Limb (tissue), 2 donors: ENCODE results near the gene SCUBE2.
"Not testable (repeated sequence)": the region's sequence is repeated elsewhere in the genome, so short reads cannot be mapped to it uniquely, and the experiment has no call there.

ENCODE experiments used
- DNase-seq, 2 donors: peaks; one replicate each; pipeline ENCODE4 v3.0.0-alpha.2; 2016; ENCODE audit errors: extremely low spot score in 2 of 2

The SCUBE2 gene

DNA sequence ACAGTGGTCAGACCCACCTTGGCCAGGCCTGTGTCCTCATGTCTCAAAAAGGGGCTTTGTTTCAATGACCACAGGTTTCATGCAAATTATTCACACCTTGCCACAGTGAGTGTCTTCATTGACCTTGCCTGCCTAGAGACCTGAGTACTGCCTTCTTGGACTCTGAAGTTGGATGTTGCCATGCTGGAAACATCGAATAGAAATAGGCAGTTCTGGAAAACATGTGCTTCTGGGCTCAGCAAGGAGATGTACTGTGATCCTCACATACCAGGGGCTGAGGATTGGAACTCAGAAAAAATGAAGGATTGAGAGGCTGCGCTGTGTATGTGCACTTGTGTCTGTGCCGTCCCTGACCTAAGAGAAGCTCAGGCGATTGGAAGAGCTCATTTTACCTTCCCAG is 78.0 kb downstream of the SCUBE2 start:
- no peak for DNase-seq

DNA sequence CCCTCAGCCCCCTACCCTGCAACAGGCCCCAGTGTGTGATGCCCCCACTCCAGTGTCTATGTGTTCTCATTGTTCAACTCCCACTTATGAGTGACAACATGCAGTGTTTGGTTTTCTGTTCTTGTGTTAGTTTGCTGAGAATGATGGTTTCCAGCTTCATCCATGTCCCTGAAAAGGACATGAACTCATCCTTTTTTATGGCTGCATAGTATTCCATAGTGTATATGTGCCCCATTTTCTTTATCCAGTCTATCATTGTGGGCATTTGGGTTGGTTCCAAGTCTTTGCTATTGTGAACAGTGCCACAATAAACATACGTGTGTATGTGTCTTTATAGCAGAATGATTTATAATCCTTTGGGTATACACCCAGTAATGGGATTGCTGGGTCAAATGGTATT is 81.9 kb downstream of the SCUBE2 start:
- not testable (repeated sequence) for DNase-seq

- no peak for DNase-seq
These were observed 82.7 kb downstream of the SCUBE2 start for GRCh38 chr11:9008661-9009060.

- DNase-seq = no peak
These were observed 83.3 kb downstream of the SCUBE2 start for GRCh38 chr11:9008011-9008550.

DNA sequence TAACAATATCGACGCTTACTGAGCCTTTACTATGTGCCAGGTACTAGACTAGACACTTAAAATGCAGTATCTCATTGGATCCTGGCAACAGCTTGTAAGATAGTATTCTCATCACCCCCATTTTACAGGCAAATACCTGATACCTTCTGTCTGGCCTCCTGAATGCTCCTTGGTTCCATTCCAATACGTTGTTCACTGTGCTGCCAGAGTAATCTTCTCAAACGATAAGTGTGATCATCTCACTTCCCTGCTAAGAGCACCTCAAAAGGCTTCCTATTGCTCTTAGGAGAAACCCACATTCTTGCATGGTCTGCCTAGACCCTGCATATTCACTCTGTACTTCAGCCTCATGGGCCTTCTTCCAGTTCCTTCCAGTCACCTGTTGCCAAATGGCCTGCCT is 86.3 kb downstream of the SCUBE2 start:
- DNase-seq = no peak

- peak in 1 of 2 donors; percentile 65 for DNase-seq
These were observed 87.0 kb downstream of the SCUBE2 start for GRCh38 chr11:9004183-9004926.

GRCh38 chr11:9003573-9004182 is 87.7 kb downstream of the SCUBE2 start, which contains the start of gene NRIP3:
TSS of gene NRIP3 (minus strand) at chr11:9004001. CDS start at chr11:9003935, 66 bp downstream.
- DNase-seq = peak; percentile 36 to 88

- no peak for DNase-seq
These were observed 88.4 kb downstream of the SCUBE2 start for GRCh38 chr11:9002920-9003572.

- no peak for DNase-seq
These were observed 89.7 kb downstream of the SCUBE2 start for GRCh38 chr11:9001736-9002135.

- DNase-seq = no peak
These were observed 93.4 kb downstream of the SCUBE2 start for GRCh38 chr11:8998017-8998416.

DNA sequence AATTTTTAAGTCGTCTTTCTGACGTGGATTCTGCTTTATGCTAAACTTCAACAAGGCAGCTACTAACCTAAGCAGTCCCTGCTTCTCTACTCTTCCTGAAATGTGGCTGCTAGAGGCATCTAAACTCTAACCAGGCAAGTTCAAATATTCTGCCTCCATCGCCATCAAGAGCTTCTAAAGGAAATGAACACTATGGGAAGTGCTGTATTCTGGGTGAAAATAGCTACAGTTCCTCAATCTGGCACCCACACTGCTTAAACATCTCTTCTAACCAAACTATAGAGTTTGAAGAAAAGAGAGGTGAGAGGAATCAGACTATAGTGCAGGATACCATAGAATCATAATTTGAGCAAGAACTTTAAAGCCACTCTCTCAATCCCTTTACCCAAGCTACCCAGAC is 93.9 kb downstream of the SCUBE2 start:
- no peak for DNase-seq

DNA sequence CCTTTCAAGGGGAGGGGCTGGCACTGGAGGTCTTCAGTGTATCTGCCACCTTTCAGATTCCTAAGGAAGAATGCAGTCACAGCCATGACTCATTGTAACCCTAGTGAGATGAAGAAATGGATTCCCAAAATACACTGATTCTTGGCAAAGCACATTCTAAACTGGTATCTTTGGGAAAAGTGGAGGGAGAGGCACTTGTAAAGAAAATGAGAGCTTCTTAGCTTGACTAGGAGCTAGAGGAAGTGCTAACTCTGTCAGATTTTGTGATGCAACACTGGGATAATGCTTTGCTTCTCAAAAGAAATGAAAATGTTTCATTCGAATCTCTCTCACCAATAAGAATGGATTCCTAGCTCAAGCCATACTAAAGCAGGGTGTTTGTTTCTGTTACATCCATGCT is 101.9 kb downstream of the SCUBE2 start:
- no peak for DNase-seq

- DNase-seq = no peak
These were observed 102.8 kb downstream of the SCUBE2 start for GRCh38 chr11:8988329-8989234.

DNA sequence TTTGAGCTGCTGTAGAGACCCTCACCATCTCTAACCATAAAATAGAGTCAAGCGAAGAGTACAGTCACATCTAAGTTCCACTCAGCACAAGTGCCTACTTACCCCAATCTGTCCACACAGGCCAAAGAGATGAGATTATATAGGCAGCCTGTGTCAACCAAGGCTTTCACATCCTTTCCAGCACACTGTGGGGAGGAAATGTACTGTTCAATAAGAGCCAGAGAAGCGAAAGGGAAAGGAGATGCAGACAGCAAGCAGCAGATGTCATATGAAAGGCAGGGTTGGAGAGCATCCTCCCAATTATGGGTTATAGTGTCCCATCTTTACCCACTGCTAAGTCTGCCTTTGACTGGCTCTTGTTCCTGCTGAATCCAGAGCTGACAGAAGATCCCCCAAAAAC is 104.0 kb downstream of the SCUBE2 start:
- no peak for DNase-seq

DNA sequence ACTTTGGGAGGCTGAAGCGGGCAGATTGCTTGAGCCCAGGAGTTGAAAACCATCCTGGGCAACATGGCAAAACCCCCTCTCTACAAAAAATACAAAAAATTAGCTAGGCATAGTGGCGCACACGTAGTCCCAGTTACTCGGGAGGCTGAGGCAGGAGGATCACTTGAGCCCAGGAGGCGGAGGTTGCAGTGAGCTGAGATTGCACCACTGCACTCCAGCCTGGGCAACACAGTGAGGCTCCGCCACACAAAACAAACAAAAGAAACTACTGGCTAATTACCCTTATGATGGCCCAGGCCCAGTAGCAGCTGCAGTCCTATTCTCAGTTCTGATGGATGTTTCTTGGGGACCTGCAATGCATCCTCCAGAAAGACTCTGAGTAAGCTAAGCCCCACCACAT is 104.6 kb downstream of the SCUBE2 start:
- DNase-seq = not testable (repeated sequence)

- no peak for DNase-seq
These were observed 105.9 kb downstream of the SCUBE2 start for GRCh38 chr11:8985462-8985861.

DNA sequence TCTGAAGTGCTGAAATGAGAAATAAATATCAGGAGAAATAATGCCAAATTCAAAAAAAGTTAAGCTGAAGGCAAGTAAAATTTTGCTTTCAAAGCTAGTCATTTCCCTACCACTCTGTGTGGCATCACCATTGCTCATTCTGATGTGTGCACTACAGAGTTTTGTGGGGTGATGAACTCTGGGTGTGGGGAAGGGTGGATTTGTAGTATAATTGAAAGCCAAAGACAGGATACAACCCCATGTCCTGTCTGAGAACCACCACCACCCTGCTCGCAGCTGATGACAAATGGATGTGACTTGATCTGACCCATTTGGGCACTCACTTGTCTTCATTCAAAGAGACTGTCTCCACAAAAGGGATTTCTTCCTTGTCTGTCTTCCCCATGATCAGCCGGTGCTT is 107.8 kb downstream of the SCUBE2 start:
- no peak for DNase-seq

- no peak for DNase-seq
These were observed 110.9 kb downstream of the SCUBE2 start for GRCh38 chr11:8980485-8980884.

- not testable (repeated sequence) for DNase-seq
These were observed 112.0 kb downstream of the SCUBE2 start for GRCh38 chr11:8979365-8979764.

GRCh38 chr11:8973121-8973520 is 118.3 kb downstream of the SCUBE2 start:
- DNase-seq = no peak

DNA sequence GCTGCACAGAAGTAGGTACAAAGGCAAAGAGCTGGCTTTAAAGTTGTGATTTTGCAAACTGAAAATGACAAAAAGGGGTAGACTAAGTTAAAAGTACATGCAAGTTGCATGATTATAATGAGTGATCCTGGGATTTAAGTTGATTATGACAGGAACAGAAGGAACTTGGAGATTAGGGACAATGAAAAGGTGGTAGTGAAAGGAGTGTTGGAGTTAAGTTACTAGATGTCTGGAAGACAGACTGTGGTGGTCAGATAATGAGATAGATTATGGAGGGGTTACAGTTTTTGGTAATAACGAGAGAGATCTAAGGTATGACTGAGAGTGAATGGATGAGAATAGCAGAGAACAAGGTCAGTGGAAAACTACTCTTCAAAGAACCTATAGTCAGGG is 119.5 kb downstream of the SCUBE2 start:
- DNase-seq = no peak
